Suppressor macrophage treated with lipopolysaccharide for 4 hours (primary cell): ENCODE measurements around the gene MICA.

Source experiments
- DNase-seq: peaks from one replicate; pipeline ENCODE4 v3.0.0-alpha.2; 2020

The MICA gene

DNA sequence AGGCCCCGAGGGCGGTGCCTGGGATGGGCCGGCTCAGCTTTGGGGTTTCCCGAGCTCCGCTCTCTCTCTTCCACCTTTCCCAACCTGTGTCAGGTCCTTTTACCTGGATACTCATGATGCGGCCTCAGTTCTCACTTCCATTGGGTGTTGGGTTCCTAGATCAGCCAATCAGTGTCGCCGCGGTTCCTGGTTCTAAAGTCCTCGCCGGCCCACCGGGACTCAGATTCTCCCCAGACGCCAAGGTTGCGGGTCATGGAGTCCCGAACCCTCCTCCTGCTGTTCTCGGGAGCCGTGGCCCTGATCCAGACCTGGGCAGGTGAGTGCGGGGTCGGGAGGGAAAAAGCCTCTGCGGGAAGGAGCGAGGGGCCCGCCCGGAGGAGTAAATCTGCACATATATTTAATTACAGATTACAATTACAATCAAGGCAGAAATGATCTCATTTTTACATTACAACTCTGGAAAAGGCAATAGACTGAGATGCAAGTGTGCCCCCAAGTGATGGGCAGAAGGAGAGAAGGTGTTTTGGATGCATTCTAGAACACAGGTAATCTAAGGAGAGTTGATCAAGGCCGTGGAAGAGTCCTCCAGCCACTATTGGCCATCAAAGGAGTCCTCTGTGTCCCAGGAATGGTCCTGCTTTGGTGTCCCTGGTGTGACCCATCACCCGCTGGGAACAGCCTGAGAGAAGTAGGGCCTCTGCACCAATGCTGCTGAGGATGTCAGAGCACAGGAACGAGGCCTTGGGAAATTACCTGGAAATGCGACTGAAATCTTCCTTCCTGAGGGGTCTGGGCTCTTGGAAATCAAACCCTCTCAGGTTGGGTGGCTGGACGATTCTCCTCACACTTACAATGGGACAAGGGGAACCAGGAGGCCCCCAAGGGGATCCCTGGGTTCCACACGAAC lies 59.8 kb downstream of the MICA start:
- peak; percentile 83 for DNase-seq

- DNase-seq = no peak
These were observed 61.1 kb downstream of the MICA start for GRCh38 chr6:31464252-31465184.
